NCI-H2196 treated with DMSO at 0.1 percent for 48 hours (cell line): ENCODE results near the gene FBL.
"Not testable (repeated sequence)": the region's sequence is repeated elsewhere in the genome, so short reads cannot be mapped to it uniquely, and the experiment has no call there.

Experiments used
- DNase-seq: peaks from one replicate; lab custom pipeline; 2025; ENCODE audit not compliant: unreplicated experiment; lab: John Stamatoyannopoulos, UW

Gene FBL

GRCh38 chr19:39845933-39846677, at the start of gene FBL:
Gene FBL, minus strand, starts transcription at chr19:39846379. Its CDS starts 79 bp downstream, at chr19:39846300.
- DNase-seq, result peak; percentile 80

- DNase-seq, result not testable (repeated sequence)
Measured at GRCh38 chr19:39895096-39895495, 48.9 kb upstream of the FBL start.

- not testable (repeated sequence) for DNase-seq
Measured at GRCh38 chr19:39894236-39894606, 48.0 kb upstream of the FBL start.

DNA sequence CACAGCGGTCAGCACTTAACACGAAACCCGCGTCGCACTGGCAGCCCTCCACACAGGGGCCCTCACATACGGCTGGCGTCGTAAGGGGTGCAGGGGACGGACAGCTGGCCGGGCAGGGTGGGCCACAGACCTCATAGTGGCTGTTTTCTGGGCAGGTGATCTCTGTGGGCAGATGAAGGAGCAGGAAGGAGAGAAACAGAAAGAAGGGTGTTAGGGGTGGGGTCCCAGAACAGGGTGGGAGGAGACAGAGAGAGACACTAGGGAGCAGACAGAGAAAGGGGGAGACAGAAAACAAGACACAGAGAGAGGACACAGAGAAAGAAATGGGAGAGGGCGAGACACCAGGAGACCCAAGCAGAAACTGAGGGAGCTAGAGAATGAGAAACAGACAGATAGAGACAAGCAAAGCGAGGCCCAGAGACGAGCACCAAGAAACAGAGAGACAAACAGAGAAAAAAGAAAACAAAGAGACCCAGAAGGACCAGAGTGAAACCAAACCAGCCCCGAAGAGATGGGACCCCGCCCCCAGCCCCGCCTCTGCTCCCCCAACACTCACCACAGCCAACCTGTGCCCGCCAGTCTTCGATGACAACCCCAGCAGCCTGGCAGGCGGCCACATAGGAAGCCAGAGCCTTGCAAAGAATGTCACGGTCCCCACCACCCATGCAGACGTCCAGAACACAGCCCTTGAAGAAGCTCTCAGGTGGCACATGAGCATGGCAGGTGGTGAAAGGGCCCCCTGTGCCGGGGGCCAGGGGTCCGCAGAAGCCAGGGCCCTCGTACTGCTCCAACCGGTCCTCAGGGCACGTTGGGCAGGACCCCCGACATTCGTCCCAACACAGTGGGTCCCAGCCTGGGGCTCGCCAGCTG, 47.4 kb upstream of the FBL start:
- DNase-seq, result not testable (repeated sequence)

GRCh38 chr19:39892506-39892902, 46.3 kb upstream of the FBL start:
- not testable (repeated sequence) for DNase-seq

GRCh38 chr19:39891660-39892505, 45.7 kb upstream of the FBL start:
- DNase-seq, result not testable (repeated sequence)

- DNase-seq, result no peak
Measured at GRCh38 chr19:39890755-39891551, 44.8 kb upstream of the FBL start.

DNA sequence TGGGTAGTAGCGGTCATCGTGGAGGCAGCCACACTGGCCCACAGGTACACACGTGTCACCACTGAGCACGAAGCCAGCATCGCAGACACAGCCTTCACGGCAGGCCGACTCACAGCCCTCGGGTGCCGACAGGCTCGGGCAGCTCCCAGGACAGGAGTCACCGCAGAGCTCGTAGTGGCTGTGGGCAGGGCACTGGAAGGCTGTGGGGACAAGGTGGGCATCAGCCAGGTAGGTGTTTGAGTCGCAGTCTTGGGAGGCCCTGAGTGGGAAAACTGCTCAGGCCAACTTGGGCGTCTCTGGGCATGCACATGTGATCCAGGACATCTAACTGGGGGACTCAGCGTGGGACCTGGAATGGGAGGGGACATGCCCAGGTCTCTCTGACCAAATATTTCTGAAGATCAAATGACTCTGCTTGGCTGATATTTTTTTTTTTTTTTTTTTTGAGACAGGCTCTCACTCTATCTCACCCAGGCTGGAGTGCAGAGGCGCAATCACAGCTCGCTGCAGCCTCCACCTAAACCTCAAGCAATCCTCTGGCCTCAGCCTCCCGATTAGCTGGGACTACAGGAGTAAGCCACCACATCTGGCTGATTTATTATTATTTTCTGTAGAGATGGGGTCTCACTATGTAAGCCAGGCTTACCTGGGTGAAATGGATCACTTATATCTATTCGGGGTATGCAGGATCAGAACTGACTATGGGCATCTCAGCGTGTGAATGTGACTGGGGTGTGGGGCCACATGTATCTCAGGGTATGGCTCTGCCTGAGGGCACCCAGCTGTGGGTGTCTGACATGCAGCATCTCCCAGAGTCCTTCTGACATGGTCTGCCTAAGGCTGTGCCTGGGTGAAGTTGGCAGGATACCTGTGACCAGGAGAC, 43.9 kb upstream of the FBL start:
- DNase-seq, result not testable (repeated sequence)

GRCh38 chr19:39887456-39887951, 41.3 kb upstream of the FBL start:
- not testable (repeated sequence) for DNase-seq

GRCh38 chr19:39885821-39886554, 39.8 kb upstream of the FBL start:
- not testable (repeated sequence) for DNase-seq

GRCh38 chr19:39884721-39885120, 38.5 kb upstream of the FBL start:
- not testable (repeated sequence) for DNase-seq

GRCh38 chr19:39882645-39883044, 36.5 kb upstream of the FBL start:
- not testable (repeated sequence) for DNase-seq

DNA sequence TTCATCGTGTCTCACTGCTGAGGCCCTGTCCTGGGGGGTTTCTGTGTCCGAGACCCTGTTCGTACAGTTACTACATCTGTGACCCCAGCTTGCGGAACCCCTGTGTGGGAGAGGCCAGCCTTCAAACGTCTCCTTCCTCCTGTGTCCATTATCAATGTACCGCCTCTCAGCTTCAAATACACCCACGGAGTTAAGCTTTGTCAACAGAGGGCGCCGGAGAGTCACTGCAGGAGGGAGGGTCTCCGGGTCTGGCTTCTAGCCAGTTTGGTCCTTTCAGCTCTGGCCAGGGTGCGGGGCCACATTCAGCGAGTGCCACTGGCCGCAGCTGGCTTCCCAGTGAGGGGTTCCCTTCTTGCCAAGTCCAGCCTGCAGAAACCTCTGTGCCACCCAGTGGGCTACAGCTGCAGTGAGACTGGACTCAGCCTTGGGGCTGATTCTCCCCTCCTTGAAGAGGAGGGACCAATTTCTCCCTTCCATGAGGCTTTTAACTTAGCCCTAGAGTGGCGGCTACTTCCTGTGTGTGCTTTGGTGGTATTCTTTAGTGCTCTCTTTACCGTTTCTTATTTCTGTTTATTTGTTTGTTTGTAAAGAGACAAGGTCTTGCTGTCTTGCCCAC, 35.4 kb upstream of the FBL start:
- DNase-seq, result not testable (repeated sequence)

- DNase-seq, result not testable (repeated sequence)
Measured at GRCh38 chr19:39880241-39880640, 34.1 kb upstream of the FBL start.

GRCh38 chr19:39879796-39880195, 33.6 kb upstream of the FBL start:
- not testable (repeated sequence) for DNase-seq

GRCh38 chr19:39878866-39879265, 32.7 kb upstream of the FBL start:
- not testable (repeated sequence) for DNase-seq

- no peak for DNase-seq
Measured at GRCh38 chr19:39878398-39878797, 32.2 kb upstream of the FBL start.

DNA sequence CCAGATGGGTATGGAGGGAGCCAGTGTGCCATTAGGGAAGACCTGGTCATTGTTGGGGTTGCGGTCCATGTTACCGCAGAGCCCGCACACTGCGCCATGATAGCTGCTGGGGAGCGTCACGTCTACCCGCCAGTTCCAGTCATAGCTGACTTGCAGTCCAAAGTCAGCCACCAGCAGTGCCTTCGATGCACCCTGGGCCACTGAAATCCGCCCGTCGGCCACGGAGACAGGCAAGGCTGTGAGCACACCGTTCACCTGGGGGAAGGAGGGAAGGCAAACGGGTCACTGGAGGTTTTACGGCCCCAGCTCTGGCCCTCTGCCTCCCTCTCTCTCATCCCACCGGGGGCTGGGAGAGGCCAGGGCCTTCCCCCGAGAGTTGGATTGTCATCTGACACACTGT, 31.8 kb upstream of the FBL start:
- not testable (repeated sequence) for DNase-seq
